GM23338 (cell line): Measurements from ENCODE around the gene MKNK1. TPM values are rescaled to one million over a fixed set of nuclear protein-coding genes. Genes with fewer than 3 reads are reported as not detected.
"Not testable (repeated sequence)": the region's sequence is repeated elsewhere in the genome, so short reads cannot be mapped to it uniquely, and the experiment has no call there.

ENCODE experiments used
- ATAC-seq: fragments of 200-7000 bp; cut with Tn5 transposase; 3 replicates; pipeline ENCODE4 v1.9.1; 2020
- DNase-seq: peaks from one replicate; pipeline ENCODE4 v3.0.0-alpha.2; 2015; ENCODE audit warnings: low spot score
- H2AFZ ChIP-seq: fragments of 200-600 bp; sonication (generic); 2 replicates; pipeline ENCODE4 v1.8.0; 2016; ENCODE audit warnings: antibody characterized with exemption, mild to moderate bottlenecking, moderate library complexity
- H3F3A ChIP-seq: fragments of 200-600 bp; sonication (generic); replicated peaks from 2 replicates; pipeline ENCODE4 v1.8.0; 2017; ENCODE audit warnings: antibody characterized with exemption, mixed run types, low read depth
- H3K27ac ChIP-seq: fragments of 200-600 bp; sonication (generic); 2 replicates; pipeline ENCODE4 v1.6.1; 2016; ENCODE audit warnings: low read depth
- H3K27me3 ChIP-seq: fragments of 200-600 bp; sonication (generic); 2 replicates; pipeline ENCODE4 v1.8.0; 2016; ENCODE audit warnings: mild to moderate bottlenecking, mixed run types, moderate library complexity; ENCODE audit not compliant: insufficient read depth
- H3K36me3 ChIP-seq: fragments of 200-600 bp; sonication (generic); 2 replicates; pipeline ENCODE4 v1.8.0; 2016; ENCODE audit warnings: mild to moderate bottlenecking; ENCODE audit not compliant: insufficient read depth
- H3K4me1 ChIP-seq: fragments of 200-600 bp; sonication (generic); 2 replicates; pipeline ENCODE4 v1.8.0; 2016; ENCODE audit warnings: mild to moderate bottlenecking, moderate library complexity; ENCODE audit not compliant: insufficient read depth
- H3K4me2 ChIP-seq: fragments of 200-600 bp; sonication (generic); 2 replicates; pipeline ENCODE4 v1.7.1; 2017; ENCODE audit warnings: mixed run types
- H3K4me3 ChIP-seq: fragments of 200-600 bp; sonication (generic); 2 replicates; pipeline ENCODE4 v1.6.1; 2016; ENCODE audit warnings: mixed run types
- H3K79me2 ChIP-seq: fragments of 200-600 bp; sonication (generic); replicated peaks from 2 replicates; pipeline ENCODE4 v1.8.0; 2017; ENCODE audit warnings: mild to moderate bottlenecking; ENCODE audit not compliant: insufficient read depth
- H3K9me2 ChIP-seq: fragments of 200-600 bp; sonication (generic); 2 replicates; pipeline ENCODE4 v1.8.0; 2017; ENCODE audit not compliant: insufficient read depth
- H4K20me1 ChIP-seq: fragments of 200-600 bp; sonication (generic); replicated peaks from 2 replicates; pipeline ENCODE4 v1.8.0; 2017; ENCODE audit warnings: mild to moderate bottlenecking; ENCODE audit not compliant: insufficient read depth
- H3K27ac Mint-ChIP-seq: 2 replicates; pipeline ENCODE4 v1.8.0; 2020; ENCODE audit warnings: inconsistent platforms, mild to moderate bottlenecking, moderate library complexity, mixed read lengths
- H3K27me3 Mint-ChIP-seq: 3 replicates; pipeline ENCODE4 v1.8.0; 2022; ENCODE audit warnings: low read depth, mild to moderate bottlenecking, moderate library complexity, mixed read lengths, inconsistent platforms; ENCODE audit not compliant: insufficient read depth, poor library complexity
- H3K36me3 Mint-ChIP-seq: 3 replicates; pipeline ENCODE4 v1.8.0; 2021; ENCODE audit warnings: low read depth, mild to moderate bottlenecking, inconsistent platforms, moderate library complexity, mixed read lengths
- H3K4me1 Mint-ChIP-seq: 3 replicates; pipeline ENCODE4 v1.8.0; 2020; ENCODE audit warnings: mild to moderate bottlenecking, inconsistent platforms, mixed read lengths
- H3K4me3 Mint-ChIP-seq: 3 replicates; pipeline ENCODE4 v1.8.0; 2021; ENCODE audit warnings: moderate library complexity, mild to moderate bottlenecking, inconsistent platforms, mixed read lengths
- H3K9me3 Mint-ChIP-seq: 3 replicates; pipeline ENCODE4 v1.8.0; 2020; ENCODE audit warnings: moderate library complexity, mild to moderate bottlenecking, inconsistent platforms, mixed read lengths
- EZH2phosphoT487 ChIP-seq: fragments of 200-600 bp; sonication (generic); IDR thresholded peaks from one replicate; pipeline ENCODE4 v1.8.1; 2018; ENCODE audit warnings: antibody characterized with exemption; ENCODE audit not compliant: unreplicated experiment
- JUNB ChIP-seq: IDR thresholded peaks from one replicate; pipeline ENCODE4 v1.6.1; 2016; ENCODE audit warnings: antibody characterized with exemption; ENCODE audit not compliant: unreplicated experiment
- POLR2AphosphoS5 ChIP-seq: IDR thresholded peaks from 2 replicates; pipeline ENCODE4 v1.6.1; 2016; ENCODE audit warnings: antibody characterized with exemption, low read depth
- STAT1 ChIP-seq: IDR thresholded peaks from one replicate; pipeline ENCODE4 v1.6.1; 2016; ENCODE audit warnings: antibody characterized with exemption; ENCODE audit not compliant: unreplicated experiment
- ZNF114 ChIP-seq: fragments of 250-450 bp; sonication (Bioruptor Pico); IDR thresholded peaks from 2 replicates; pipeline ENCODE4 v1.5.0; 2020; ENCODE audit warnings: mild to moderate bottlenecking, moderate library complexity
- ZNF331 ChIP-seq: fragments of 250-450 bp; sonication (Bioruptor Pico); IDR thresholded peaks from 2 replicates; pipeline ENCODE4 v1.5.0; 2020; ENCODE audit warnings: low read depth, mild to moderate bottlenecking, moderate library complexity
- polyA plus RNA-seq: library from polyadenylated mRNA; unstranded; fragments of >200 nt; fragmentation: Nextera tagmentation; extraction: Ambion mirVana; gene quantifications from 2 replicates; pipeline ENCODE4 v1.2.1, GENCODE V29; 2016
- total RNA-seq: library from RNA; depleted of rRNA; stranded (reverse); fragments of >200 nt; shearing (Covaris generic); gene quantifications from 2 replicates; pipeline ENCODE4 v1.2.3, GENCODE V29; 2014
- TF ChIP-seq, protein P1 (sequence below): IDR thresholded peaks from one replicate; pipeline ENCODE4 v1.6.1; 2018; ENCODE audit warnings: antibody characterized with exemption; ENCODE audit not compliant: unreplicated experiment
- TF ChIP-seq, protein P2 (sequence below): IDR thresholded peaks from 2 replicates; pipeline ENCODE4 v1.6.1; 2016; ENCODE audit warnings: antibody characterized with exemption
- TF ChIP-seq, protein P3 (sequence below): fragments of 250-450 bp; sonication (Bioruptor Pico); IDR thresholded peaks from 2 replicates; pipeline ENCODE4 v1.5.0; 2020; ENCODE audit warnings: mild to moderate bottlenecking, moderate library complexity
- TF ChIP-seq, protein P4 (sequence below), 2 experiments: fragments of 200-600 bp in 1 of 2; sonication (generic) in 1 of 2; conservative IDR thresholded peaks; 2 replicates each; pipeline versions ENCODE4 v1.5.1 to v1.6.1; 2016 to 2017; ENCODE audit warnings: antibody characterized with exemption in 2 of 2, low read depth in 2 of 2, mild to moderate bottlenecking in 2 of 2, moderate library complexity in 1 of 2

The MKNK1 gene
- total and polyA plus RNA-seq, 2 experiments from 2014 or later, result 11.8 to 20.5 TPM

DNA sequence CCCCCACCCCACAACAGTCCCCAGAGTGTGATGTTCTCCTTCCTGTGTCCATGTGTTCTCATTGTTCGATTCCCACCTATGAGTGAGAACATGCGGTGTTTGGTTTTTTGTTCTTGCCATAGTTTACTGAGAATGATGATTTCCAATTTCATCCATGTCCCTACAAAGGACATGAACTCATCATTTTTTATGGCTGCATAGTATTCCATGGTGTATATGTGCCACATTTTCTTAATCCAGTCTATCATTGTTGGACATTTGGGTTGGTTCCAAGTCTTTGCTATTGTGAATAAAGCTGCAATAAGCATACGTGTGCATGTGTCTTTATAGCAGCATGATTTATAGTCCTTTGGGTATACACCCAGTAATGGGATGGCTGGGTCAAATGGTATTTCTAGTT, 47.1 kb upstream of the MKNK1 start:
- H3K27ac Mint-ChIP-seq, H3K4me2 ChIP-seq, DNase-seq, H3K27me3 Mint-ChIP-seq, ATAC-seq, H3K4me3 Mint-ChIP-seq, H3K79me2 ChIP-seq, H3F3A ChIP-seq, H3K27ac ChIP-seq, H2AFZ ChIP-seq, H4K20me1 ChIP-seq, H3K27me3 ChIP-seq, H3K4me1 Mint-ChIP-seq, H3K4me1 ChIP-seq, H3K9me2 ChIP-seq, H3K4me3 ChIP-seq: not testable (repeated sequence)
- Mint-ChIP-seq H3K36me3 (peaks cover 77% of the 10 kb centered on the region), H3K9me3 (peaks cover 15% of the 10 kb centered on the region; the same call in 2 of the 3 replicates)
- H3K36me3 ChIP-seq, result peaks cover 19% of the 10 kb centered on the region

DNA sequence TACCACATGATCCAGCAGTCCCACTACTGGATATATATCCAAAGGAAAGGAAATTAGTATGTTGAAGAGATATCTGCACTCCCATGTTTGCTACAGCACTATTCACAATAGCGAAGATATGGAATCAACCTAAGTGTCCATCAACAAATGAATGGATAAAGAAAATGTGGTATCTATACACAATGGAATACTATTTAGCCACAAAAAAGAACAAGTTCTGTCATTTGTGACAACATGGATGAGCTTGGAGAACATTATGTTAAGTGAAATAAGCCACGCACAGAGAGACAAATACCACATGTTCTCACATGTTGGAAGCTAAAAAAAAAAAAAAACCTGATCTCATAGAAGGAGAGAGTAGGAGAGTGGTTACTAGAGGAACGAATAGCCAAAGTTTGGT, 46.4 kb upstream of the MKNK1 start:
- Histone ChIP-seq H3K79me2 (no peaks in the 10 kb centered on the region), H3K4me2 (no peak overlapping the region), H3K4me3 (no peak overlapping the region), H3K27me3 (no peaks in the 10 kb centered on the region), H3K36me3 (peaks cover 19% of the 10 kb centered on the region), H3K4me1 (no peaks in the 10 kb centered on the region), H3F3A (no peaks in the 10 kb centered on the region), H3K27ac (no peak overlapping the region), H2AFZ (no peak overlapping the region), H3K9me2 (no peaks in the 10 kb centered on the region), H4K20me1 (no peaks in the 10 kb centered on the region)
- Mint-ChIP-seq H3K27ac (no peak overlapping the region), H3K36me3 (peaks cover 71% of the 10 kb centered on the region), H3K4me1 (no peaks in the 10 kb centered on the region), H3K9me3 (peaks cover 15% of the 10 kb centered on the region; the same call in 2 of the 3 replicates), H3K27me3 (no peaks in the 10 kb centered on the region), H3K4me3 (no peak overlapping the region)
- DNase-seq (no peak), ATAC-seq (no peak)
- TF ChIP-seq ZNF331 (CRISPR knock-in tag) (no peak), ZNF114 (CRISPR knock-in tag) (no peak), POLR2AphosphoS5 (no peak), STAT1 (no peak), JUNB (no peak), EZH2phosphoT487 (no peak)
- TF ChIP-seq, protein P1, sequence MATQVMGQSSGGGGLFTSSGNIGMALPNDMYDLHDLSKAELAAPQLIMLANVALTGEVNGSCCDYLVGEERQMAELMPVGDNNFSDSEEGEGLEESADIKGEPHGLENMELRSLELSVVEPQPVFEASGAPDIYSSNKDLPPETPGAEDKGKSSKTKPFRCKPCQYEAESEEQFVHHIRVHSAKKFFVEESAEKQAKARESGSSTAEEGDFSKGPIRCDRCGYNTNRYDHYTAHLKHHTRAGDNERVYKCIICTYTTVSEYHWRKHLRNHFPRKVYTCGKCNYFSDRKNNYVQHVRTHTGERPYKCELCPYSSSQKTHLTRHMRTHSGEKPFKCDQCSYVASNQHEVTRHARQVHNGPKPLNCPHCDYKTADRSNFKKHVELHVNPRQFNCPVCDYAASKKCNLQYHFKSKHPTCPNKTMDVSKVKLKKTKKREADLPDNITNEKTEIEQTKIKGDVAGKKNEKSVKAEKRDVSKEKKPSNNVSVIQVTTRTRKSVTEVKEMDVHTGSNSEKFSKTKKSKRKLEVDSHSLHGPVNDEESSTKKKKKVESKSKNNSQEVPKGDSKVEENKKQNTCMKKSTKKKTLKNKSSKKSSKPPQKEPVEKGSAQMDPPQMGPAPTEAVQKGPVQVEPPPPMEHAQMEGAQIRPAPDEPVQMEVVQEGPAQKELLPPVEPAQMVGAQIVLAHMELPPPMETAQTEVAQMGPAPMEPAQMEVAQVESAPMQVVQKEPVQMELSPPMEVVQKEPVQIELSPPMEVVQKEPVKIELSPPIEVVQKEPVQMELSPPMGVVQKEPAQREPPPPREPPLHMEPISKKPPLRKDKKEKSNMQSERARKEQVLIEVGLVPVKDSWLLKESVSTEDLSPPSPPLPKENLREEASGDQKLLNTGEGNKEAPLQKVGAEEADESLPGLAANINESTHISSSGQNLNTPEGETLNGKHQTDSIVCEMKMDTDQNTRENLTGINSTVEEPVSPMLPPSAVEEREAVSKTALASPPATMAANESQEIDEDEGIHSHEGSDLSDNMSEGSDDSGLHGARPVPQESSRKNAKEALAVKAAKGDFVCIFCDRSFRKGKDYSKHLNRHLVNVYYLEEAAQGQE, result no peak
- TF ChIP-seq, protein P2, sequence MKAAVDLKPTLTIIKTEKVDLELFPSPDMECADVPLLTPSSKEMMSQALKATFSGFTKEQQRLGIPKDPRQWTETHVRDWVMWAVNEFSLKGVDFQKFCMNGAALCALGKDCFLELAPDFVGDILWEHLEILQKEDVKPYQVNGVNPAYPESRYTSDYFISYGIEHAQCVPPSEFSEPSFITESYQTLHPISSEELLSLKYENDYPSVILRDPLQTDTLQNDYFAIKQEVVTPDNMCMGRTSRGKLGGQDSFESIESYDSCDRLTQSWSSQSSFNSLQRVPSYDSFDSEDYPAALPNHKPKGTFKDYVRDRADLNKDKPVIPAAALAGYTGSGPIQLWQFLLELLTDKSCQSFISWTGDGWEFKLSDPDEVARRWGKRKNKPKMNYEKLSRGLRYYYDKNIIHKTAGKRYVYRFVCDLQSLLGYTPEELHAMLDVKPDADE, result no peak
- TF ChIP-seq, protein P3, sequence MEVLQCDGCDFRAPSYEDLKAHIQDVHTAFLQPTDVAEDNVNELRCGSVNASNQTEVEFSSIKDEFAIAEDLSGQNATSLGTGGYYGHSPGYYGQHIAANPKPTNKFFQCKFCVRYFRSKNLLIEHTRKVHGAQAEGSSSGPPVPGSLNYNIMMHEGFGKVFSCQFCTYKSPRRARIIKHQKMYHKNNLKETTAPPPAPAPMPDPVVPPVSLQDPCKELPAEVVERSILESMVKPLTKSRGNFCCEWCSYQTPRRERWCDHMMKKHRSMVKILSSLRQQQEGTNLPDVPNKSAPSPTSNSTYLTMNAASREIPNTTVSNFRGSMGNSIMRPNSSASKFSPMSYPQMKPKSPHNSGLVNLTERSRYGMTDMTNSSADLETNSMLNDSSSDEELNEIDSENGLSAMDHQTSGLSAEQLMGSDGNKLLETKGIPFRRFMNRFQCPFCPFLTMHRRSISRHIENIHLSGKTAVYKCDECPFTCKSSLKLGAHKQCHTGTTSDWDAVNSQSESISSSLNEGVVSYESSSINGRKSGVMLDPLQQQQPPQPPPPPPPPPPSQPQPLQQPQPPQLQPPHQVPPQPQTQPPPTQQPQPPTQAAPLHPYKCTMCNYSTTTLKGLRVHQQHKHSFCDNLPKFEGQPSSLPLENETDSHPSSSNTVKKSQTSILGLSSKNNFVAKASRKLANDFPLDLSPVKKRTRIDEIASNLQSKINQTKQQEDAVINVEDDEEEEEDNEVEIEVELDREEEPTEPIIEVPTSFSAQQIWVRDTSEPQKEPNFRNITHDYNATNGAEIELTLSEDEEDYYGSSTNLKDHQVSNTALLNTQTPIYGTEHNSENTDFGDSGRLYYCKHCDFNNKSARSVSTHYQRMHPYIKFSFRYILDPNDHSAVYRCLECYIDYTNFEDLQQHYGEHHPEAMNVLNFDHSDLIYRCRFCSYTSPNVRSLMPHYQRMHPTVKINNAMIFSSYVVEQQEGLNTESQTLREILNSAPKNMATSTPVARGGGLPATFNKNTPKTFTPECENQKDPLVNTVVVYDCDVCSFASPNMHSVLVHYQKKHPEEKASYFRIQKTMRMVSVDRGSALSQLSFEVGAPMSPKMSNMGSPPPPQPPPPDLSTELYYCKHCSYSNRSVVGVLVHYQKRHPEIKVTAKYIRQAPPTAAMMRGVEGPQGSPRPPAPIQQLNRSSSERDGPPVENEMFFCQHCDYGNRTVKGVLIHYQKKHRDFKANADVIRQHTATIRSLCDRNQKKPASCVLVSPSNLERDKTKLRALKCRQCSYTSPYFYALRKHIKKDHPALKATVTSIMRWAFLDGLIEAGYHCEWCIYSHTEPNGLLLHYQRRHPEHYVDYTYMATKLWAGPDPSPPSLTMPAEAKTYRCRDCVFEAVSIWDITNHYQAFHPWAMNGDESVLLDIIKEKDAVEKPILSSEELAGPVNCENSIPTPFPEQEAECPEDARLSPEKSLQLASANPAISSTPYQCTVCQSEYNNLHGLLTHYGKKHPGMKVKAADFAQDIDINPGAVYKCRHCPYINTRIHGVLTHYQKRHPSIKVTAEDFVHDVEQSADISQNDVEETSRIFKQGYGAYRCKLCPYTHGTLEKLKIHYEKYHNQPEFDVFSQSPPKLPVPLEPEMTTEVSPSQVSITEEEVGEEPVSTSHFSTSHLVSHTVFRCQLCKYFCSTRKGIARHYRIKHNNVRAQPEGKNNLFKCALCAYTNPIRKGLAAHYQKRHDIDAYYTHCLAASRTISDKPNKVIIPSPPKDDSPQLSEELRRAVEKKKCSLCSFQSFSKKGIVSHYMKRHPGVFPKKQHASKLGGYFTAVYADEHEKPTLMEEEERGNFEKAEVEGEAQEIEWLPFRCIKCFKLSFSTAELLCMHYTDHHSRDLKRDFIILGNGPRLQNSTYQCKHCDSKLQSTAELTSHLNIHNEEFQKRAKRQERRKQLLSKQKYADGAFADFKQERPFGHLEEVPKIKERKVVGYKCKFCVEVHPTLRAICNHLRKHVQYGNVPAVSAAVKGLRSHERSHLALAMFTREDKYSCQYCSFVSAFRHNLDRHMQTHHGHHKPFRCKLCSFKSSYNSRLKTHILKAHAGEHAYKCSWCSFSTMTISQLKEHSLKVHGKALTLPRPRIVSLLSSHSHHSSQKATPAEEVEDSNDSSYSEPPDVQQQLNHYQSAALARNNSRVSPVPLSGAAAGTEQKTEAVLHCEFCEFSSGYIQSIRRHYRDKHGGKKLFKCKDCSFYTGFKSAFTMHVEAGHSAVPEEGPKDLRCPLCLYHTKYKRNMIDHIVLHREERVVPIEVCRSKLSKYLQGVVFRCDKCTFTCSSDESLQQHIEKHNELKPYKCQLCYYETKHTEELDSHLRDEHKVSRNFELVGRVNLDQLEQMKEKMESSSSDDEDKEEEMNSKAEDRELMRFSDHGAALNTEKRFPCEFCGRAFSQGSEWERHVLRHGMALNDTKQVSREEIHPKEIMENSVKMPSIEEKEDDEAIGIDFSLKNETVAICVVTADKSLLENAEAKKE (CRISPR knock-in tag), result no peak
- TF ChIP-seq, protein P4, sequence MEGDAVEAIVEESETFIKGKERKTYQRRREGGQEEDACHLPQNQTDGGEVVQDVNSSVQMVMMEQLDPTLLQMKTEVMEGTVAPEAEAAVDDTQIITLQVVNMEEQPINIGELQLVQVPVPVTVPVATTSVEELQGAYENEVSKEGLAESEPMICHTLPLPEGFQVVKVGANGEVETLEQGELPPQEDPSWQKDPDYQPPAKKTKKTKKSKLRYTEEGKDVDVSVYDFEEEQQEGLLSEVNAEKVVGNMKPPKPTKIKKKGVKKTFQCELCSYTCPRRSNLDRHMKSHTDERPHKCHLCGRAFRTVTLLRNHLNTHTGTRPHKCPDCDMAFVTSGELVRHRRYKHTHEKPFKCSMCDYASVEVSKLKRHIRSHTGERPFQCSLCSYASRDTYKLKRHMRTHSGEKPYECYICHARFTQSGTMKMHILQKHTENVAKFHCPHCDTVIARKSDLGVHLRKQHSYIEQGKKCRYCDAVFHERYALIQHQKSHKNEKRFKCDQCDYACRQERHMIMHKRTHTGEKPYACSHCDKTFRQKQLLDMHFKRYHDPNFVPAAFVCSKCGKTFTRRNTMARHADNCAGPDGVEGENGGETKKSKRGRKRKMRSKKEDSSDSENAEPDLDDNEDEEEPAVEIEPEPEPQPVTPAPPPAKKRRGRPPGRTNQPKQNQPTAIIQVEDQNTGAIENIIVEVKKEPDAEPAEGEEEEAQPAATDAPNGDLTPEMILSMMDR (conservative IDR thresholded peaks at IDR 0.05; ENCODE audit: low read depth in 2 of 2), result no peak
